WTC11 (cell line): Measurements from ENCODE around the gene FGF11.

Source experiments
- CTCF ChIP-seq: fragments of 200-600 bp; IDR thresholded peaks from 2 replicates; pipeline ENCODE4 v1.8.0; 2022; ENCODE audit warnings: antibody characterized with exemption
- HMGXB4 ChIP-seq: sonication (generic); formaldehyde crosslinking; IDR thresholded peaks from 2 replicates; pipeline ENCODE4 v1.8.1; 2023; ENCODE audit warnings: mild to moderate bottlenecking, moderate library complexity, missing genetic modification reagents
- USF1 ChIP-seq: sonication (generic); formaldehyde crosslinking; IDR thresholded peaks from 2 replicates; pipeline ENCODE4 v1.8.0; 2022; ENCODE audit warnings: mild to moderate bottlenecking, missing genetic modification reagents
- ZNF232 ChIP-seq: sonication (generic); formaldehyde crosslinking; IDR thresholded peaks from 2 replicates; pipeline ENCODE4 v1.8.0; 2022; ENCODE audit warnings: mild to moderate bottlenecking, missing genetic modification reagents
- ZNF416 ChIP-seq: fragments of 250-450 bp; sonication (Bioruptor Pico); IDR thresholded peaks from 2 replicates; pipeline ENCODE4 v1.9.0; 2021; ENCODE audit warnings: mild to moderate bottlenecking, inconsistent platforms

GRCh38 chr17:7398612-7399011 is 40.7 kb upstream of the FGF11 start:
- TF ChIP-seq USF1 (CRISPR knock-in tag) (no peak), ZNF416 (CRISPR knock-in tag) (no peak), HMGXB4 (no peak), CTCF (no peak), ZNF232 (CRISPR knock-in tag) (no peak)
